Activated gamma-delta T cell (primary cell): Measurements from ENCODE around the gene CYP4F12.
"Not testable (repeated sequence)": the region's sequence is repeated elsewhere in the genome, so short reads cannot be mapped to it uniquely, and the experiment has no call there.

Experiments used
- DNase-seq: peaks from one replicate; lab custom pipeline; 2025; lab: John Stamatoyannopoulos, UW

The CYP4F12 gene

DNA sequence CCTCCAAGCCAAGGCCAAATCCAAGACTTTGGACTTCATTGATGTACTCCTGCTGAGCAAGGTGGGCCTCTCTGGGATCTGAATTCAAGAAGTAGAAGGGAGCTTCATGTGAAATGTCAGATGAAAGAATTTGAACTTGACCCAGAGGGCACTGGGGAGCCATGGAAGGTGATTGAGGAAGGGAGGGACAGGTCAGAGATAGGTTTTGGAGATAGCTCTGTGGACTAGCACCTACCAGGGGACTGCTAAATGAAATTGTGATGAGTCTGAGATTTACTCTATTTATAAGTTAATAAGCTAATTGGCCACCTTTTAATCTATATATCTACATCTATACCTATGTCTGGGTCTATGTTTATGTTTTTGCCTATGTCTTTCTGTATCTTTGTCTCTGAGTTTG is 22.8 kb upstream of the CYP4F12 start:
- DNase-seq = not testable (repeated sequence)

DNA sequence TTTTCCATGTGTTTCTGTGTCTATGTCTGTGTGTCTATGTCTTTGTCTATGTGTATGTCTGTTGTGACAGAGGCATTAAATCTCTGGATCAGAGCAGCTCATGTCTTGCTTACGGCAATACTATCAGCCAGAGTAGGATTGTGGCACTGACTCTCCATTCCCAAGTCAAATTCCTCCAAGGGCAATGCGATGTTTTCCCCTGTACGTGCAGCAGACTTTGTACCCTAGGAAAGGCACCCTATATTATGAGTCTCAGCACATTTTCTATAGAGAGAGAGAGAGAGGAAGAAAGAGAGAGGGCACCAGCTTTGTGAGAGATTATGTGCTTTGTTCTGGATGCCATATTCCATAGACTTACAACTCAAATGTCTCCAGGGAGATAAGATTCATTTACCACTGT is 21.1 kb upstream of the CYP4F12 start:
- no peak for DNase-seq

DNA sequence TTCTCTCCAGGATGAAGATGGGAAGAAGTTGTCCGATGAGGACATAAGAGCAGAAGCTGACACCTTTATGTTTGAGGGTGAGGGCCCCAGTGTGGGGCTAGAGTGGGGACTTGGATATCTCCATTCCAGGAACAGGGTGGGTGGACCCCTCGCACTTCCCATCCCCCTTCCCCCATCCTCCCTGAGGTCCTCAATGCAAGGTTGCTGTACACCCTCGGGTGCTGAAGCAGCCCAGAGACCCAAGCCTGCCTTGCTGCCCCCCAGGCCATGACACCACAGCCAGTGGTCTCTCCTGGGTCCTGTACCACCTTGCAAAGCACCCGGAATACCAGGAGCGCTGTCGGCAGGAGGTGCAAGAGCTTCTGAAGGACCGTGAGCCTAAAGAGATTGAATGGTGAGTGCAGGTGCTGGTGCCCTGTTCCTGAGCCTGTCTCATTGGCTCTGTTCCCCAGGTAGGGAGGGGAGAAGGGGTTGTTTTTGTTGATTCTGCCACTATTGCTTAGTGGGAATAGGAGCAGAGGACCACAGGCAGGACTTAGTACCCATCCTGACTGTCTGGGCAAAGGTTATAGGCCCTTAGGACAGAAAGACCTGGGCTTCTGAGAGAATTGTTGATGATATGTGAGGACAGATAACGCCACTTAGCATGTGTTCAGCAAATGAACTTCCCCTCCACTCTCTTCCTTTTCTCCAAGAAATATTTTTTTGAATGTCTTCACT is 20.2 kb upstream of the CYP4F12 start:
- no peak for DNase-seq

DNA sequence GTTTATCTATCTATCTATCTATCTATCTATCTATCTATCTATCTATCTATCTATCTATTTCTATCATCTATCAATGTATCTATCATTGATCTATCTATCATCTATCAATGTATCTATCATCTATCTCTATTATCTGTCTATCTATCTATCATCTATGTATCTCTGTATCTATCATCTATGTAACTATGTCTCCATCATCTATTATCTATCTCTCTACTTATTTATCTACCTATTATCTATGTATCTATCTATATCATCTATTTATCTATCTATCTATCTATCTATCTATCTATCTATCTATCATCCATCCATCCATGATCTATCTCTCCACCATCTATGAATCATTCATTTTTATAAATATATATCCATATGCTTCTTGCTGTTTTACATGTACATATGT is 16.4 kb upstream of the CYP4F12 start:
- no peak for DNase-seq

DNA sequence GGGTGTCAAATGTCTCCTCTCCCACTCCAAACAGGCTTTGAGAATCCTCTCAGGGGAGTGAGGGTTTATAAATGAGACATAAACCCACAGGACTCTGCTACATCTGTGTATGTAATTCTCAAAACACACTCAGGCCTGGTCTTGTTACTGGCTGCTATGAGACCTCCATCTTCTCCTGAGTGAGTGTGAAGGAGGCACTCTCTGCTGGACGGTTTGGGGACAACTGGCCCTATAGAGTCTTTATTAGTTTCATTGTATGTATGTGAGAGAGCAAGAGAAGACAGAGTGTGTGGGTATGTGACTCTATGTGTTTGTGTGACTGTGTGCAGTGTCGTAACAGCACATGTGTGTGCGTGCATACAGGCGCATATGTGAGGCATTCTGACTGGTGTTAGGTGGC is 9.6 kb upstream of the CYP4F12 start:
- no peak for DNase-seq

DNA sequence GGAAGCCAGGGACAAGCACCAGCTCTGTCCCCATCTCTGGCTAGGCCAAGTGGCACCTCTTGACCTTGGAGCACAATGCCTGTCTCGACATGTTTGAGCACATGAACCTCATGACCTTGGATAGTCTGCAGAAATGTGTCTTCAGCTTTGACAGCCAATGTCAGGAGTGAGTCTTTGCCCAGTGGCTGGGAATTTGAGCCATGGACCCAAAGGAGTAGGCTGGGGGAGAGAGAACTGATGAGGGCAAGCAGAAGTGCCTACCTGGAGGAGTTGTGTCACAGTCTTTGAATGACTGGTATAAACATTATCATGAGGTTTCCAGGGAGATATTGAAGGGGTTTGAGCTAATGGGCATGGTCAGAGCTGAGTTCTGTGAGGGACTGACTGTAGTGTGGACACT is 6.7 kb upstream of the CYP4F12 start:
- no peak for DNase-seq

DNA sequence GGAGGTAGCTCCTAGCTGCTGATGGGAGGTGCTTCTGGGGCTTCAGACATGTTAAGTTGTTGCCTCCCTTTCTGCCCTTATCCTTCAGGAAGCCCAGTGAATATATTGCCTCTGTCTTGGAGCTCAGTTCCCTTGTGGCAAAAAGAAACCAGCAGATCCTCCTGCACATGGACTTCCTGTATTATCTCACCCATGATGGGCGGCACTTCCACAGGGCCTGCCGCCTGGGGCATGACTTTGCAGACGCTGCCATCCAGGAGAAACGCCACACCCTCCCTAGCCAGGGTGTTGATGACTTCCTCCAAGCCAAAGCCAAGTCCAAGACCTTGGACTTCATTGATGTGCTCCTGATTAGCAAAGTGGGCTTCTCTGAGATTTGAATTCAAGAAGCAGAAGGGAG is 6.0 kb upstream of the CYP4F12 start:
- no peak for DNase-seq

DNA sequence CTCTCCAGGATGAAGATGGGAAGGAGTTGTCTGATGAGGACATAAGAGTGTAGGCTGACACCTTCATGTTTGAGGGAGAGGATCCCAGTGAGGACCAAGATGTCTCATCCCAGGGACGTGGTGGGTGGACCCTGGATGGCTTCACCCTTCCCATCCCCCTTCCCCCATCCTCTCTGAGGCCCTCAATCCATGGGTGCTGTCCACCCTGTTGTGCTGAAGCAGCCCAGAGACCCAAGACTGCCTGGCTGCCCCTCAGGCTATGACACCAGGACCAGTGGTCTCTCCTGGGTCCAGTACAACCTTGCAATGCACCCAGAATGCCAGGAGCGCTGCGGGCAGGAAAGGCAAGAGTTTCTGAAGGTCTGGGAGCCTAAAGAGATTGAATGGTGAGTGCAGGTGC is 3.4 kb upstream of the CYP4F12 start:
- no peak for DNase-seq

DNA sequence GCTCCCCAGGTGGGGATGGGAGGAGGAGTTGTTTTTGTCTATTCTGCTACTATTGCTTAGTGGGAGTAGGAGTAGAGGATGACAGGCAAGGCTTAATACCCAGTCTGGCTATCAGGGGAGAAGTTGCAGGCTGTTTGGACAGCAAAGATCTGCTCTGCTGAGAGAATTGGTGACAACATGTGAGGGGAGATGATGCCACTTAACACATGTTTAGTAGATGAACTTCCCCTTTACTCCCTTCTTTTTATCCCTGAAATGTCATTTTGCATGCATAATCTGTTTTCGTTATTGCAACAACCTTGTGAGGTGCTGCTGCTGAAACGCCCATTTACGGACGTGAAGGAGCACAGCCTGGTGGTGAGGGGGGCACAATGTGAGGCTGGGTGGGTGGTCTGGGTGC is 3.0 kb upstream of the CYP4F12 start:
- no peak for DNase-seq

DNA sequence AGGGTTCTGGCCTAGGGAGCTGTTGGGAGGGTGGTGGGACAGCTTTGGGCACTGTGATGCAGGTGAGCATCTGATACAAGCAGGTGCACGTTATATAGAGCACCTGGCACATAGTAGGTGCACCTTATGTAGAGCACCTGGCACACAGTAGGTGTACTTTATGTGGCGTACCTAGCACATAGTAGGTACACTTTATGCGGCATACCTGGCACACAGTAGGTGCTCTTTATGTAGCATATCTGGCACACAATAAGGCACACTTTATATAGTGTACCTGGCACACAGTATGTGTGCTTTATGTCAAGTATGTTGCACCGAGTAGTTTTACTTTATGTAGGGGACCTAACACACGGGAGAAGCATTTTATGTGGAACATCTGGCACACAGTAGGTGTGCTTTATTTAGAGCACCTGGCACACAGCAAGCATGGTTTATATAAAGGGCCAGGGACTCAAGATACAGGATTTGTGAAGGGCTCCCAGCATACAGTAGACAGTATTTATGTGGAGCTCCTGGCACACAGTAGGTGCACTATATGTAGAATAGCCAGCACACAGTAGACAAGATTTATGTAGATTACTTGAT is 1.6 kb upstream of the CYP4F12 start:
- no peak for DNase-seq

DNA sequence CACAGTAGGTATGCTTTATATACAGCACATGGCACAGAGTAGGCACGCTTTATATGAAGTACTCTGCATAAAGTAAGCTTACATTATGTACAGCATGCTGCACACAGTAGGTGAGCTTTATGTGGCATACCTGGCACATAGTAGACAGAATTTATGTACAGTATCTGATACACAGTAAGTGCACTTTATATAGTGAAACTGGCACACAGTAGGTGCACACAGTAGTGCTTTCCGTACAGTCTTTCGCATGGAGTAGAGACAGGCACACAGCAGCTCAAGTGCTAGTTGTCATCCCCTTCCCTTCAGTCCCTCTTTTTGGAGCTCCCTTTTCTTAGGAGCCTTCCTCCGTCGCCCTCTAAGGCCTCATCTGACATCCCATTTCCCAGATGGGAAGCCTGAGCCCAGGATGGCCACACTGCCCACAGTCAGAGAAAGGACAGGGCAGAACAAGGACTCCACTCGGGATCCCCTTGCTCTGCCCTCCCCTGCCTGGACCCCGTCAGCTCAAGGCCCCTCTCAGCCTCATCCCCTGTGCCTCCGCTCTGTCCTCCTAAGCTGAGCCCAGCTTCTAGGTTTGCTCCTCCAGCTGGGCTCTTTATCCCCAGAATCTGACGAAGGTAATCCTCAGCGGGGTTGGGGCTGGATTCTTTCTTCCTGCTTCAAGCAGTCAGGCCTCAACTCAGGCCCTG is 852 bp upstream of the CYP4F12 start:
- no peak for DNase-seq

DNA sequence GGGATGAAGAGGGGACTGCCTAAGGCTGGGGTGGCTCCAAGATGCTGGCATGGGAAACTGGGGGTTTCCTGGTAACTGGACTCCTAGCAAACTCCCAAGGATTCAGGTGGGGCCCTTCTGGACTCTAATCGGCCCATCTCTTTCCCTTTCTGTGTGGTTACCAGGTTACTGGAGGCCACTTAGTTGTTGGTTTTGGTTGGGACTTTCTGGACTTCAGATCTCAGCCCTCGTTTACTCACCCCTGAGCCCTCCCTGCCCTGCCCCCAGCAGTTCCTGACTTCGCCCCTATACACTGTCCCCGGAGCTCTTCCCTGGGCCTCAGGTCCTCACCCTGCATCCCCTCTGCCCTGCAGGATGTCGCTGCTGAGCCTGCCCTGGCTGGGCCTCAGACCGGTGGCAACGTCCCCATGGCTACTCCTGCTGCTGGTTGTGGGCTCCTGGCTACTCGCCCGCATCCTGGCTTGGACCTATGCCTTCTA is 328 bp downstream of the CYP4F12 start:
- DNase-seq = no peak

DNA sequence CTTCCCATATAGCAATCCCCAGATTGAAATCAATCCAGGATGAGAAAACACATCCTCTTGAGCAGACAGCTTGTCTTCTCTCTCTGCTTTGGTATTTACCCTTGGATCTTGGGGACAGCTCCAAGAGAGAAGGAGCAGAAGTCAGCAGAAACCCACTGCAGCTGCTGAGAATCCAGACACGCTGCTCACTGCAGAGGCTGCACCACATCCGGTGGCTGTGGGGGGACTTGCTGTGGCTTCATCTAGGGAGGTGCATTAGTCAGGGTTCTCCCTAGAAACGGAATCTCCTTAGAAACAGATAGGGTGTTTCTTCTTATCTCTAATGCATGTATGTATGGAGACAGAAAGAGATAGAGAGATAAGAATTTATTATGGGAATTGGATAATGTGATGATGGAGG is 2.7 kb downstream of the CYP4F12 start:
- DNase-seq = no peak

DNA sequence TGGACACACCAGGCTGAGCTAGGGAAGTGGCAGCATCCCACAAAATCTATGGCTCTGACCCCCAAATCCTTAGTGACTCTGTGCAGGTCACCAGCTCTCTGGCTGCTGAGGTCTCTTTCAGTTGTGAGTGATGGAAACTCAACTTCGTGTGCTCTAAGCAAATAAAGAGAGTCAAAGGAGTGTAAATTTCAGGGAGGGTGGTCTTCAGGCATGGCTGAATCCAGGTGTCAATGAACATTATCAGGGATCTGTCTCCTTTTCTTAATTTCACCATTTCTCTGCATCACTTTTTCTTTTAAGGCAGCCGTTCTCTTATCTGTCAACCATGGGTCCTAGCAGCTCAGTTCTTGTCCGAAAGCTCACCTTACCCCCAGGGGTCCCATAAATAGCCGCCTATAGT is 6.2 kb downstream of the CYP4F12 start:
- DNase-seq = no peak

DNA sequence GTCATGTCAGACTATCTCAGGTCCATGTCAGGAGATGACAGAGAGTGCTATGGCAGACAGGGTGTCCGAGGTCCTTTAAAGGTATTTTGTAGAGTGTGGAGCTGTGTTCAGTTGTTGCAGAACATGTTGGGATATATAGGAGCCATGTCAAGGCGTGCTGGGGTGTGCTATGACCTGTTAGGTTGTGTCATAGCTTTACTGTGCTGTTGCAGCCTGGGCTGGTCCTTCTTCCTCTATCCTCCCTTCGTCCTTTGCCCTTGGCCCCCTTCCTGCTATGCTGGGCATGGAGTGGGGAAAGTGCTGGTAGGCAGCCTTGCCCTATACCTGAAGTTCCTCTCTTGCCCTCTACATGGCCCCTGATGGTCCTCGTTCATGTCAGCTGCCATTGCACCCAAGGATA is 7.0 kb downstream of the CYP4F12 start:
- DNase-seq = not testable (repeated sequence)

DNA sequence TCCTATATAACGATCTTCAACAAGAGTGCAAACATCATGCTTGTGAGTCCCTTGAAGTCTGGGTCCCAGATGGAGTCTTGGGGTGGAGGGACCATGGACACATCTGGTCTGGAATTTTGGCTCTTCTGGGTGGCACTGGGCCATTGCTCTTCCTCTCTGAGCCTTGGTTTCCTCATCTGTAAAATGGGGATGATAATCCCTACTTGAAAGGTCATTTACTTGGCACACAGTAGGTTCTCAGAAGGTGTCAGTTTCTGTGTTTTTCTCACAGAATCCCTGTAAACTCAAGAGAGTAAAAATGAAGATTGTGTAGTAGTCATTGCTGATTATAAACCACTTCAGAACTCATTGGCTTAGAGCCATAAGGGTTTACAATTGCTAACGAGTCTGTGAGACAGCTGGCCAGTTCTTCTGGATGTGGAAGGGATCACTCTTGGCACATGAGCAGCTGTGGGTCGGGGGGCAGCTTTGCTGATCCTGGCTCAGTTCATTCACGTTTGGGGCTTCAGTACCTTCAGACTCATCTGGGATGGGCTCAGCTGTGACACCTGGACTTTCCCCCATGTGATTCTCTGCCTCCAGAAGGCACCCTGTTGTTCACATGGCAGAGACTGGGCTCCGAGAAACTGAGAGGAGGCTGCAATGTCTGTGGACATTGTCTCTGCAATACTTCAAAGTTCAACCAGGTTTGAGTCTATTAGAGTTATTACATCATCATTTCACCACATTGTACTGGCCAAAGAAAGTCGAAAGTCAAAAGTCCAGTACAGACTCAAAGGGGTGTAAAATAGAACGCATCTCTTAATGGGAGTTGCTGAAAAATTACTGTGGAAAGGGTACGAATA is 7.8 kb downstream of the CYP4F12 start:
- no peak for DNase-seq

DNA sequence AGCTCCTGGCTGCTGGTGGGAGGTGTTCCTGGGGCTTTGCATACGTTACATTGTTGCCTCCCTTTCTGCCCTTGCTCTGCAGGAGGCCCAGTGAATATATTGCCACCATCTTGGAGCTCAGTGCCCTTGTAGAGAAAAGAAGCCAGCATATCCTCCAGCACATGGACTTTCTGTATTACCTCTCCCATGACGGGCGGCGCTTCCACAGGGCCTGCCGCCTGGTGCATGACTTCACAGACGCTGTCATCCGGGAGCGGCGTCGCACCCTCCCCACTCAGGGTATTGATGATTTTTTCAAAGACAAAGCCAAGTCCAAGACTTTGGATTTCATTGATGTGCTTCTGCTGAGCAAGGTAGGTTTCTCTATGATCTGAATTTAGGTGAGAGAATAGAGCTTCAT is 10.5 kb downstream of the CYP4F12 start:
- no peak for DNase-seq

DNA sequence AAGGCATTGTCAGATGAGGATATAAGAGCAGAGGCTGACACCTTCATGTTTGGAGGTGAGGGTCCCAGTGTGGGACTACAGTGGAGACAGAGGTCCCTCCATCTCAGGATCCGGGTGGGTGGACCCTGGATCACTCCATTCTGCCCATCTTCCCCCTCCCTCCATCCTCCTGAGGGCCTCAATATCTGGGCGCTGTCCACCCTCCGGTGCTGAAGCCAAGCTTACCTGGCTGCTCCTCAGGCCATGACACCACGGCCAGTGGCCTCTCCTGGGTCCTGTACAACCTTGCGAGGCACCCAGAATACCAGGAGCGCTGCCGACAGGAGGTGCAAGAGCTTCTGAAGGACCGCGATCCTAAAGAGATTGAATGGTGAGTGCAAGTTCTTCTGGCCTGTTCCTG is 11.9 kb downstream of the CYP4F12 start:
- DNase-seq = no peak

DNA sequence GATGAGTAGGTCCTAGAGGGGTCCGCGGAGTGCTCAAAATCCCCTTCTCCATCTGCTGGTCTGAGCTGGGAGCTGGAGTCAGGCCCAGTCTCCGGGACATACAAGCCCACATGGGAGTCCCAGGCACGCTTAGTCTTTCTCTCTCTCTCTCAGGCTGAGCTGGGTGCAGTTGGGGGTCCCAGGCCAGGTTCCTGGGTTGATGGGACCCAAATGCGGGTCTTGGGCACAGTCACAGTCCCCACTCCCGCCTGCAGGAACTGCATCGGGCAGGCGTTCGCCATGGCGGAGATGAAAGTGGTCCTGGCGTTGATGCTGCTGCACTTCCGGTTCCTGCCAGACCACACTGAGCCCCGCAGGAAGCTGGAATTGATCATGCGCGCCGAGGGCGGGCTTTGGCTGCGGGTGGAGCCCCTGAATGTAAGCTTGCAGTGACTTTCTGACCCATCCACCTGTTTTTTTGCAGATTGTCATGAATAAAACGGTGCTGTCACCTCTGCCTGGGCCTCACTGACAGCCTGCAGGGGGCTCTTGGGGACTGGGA is 23.8 kb downstream of the CYP4F12 start:
- no peak for DNase-seq

DNA sequence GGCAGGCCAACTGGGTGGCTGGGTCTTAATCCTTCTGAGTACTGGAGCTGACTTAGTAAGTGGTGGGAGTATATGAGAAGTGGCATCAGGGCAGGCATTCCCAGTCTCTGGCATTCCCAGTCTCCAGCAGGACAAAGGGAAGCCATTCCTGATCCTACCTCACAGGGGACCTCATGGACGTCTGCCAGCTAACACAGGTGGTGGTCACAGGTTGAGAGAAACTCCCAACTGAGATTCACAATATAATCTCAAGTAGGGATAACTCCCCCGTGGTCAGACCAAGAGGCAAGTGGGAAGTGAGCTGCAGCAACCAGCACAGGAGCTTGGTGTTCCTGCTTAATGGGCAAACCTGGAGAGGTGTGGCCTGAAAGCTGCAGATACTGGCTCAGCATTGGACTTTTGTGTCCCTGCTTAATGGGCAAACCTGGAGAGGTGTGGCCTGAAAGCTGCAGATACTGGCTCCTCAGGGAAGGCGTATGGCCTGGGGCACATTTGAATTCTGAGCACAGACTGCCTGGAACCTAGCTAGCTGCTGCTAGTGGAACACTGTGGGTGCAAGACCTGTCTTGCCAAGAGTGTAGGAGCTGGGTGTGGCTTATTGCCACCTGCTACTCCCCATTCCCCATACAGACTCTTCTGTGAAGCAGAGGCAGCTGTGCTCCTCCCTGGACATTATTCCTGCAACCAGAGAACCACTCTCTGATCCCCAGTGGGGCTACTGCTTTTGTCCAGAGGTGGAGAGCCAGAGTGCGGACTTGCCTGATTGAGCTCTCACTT is 29.1 kb downstream of the CYP4F12 start:
- DNase-seq = no peak

DNA sequence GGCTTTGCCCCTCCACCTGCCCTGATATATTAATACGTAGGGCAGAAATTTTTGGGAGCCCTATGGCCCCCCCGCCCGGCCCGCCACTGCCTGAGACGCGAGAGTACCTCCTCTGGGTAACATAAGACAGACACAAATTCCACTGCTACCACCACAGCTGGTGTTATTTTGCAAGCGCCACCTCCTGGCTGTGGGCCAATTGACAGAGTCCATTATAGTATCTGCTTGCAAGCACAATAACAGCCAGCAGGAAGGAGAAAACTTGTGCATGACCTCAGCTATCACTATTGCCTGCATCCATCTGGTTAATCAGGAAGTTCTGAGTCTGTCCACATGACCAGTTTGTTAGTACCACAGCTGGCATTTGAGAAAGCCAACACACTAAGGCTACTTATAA is 29.6 kb downstream of the CYP4F12 start:
- DNase-seq = no peak
